ENCODE measurements around the gene SFXN5. TPM values are rescaled to one million over a fixed set of nuclear protein-coding genes. Genes with fewer than 3 reads are reported as not detected.

SFXN5 gene
- total and polyA plus RNA-seq, 2 experiments from 2014 or later, result 10.0 to 16.4 TPM

- no peak overlapping the region for H3K4me2 ChIP-seq (ENCODE audit: unreplicated experiment)
- TF ChIP-seq EZH2phosphoT487 (IDR thresholded peaks at IDR 0.05; ENCODE audit: insufficient read depth, low read depth), result no peak
- TF ChIP-seq EZH2 (IDR thresholded peaks at IDR 0.05; ENCODE audit: insufficient read depth, poor library complexity, severe bottlenecking), result no peak
- no peak overlapping the region for H3K4me3 ChIP-seq
- in situ Hi-C loops (cut with MboI), result no loop called here
- peaks cover 3% of the 10 kb centered on the region; the same call in 1 of the 2 replicates for H3K36me3 ChIP-seq (ENCODE audit: low read depth)
- H3K9me3 ChIP-seq (ENCODE audit: low read depth), result no peaks in the 10 kb centered on the region
- H3K9ac ChIP-seq, result no peak overlapping the region
- no peaks in the 10 kb centered on the region for H3F3A ChIP-seq (ENCODE audit: insufficient read depth)
- WGBS, 2 experiments (ENCODE audit: low coverage in 1 of 2, low lambda C conversion rate in 2 of 2, missing lambda C conversion rate in 2 of 2), result 69 to 70% methylated on average over 12 of the region's 12 CpGs
- DNase-seq, result no peak
- no peaks in the 10 kb centered on the region for H4K20me1 ChIP-seq (ENCODE audit: insufficient read depth)
- H3K27me3 ChIP-seq (replicated peaks; ENCODE audit: insufficient read depth), result no peaks in the 10 kb centered on the region
- no peaks in the 10 kb centered on the region for H3K79me2 ChIP-seq (ENCODE audit: insufficient read depth)
- H3K9me2 ChIP-seq (ENCODE audit: insufficient read depth), result no peaks in the 10 kb centered on the region
- H2AFZ ChIP-seq, result no peak overlapping the region
- no peak overlapping the region for H3K27ac ChIP-seq
- H3K4me1 ChIP-seq (ENCODE audit: insufficient read depth), result no peaks in the 10 kb centered on the region
Observed at GRCh38 chr2:73043929-73044832, 27.3 kb downstream of the SFXN5 start.

- H3K79me2 ChIP-seq (ENCODE audit: insufficient read depth), result no peaks in the 10 kb centered on the region
- H3K27ac ChIP-seq, result no peak overlapping the region
- H3K4me3 ChIP-seq, result no peak overlapping the region
- H3K4me2 ChIP-seq (ENCODE audit: unreplicated experiment), result no peak overlapping the region
- no peak for DNase-seq
- WGBS, 2 experiments (ENCODE audit: low coverage in 1 of 2, low lambda C conversion rate in 2 of 2, missing lambda C conversion rate in 2 of 2), result 86 to 90% methylated on average over 5 of the region's 5 CpGs
- peaks cover 5% of the 10 kb centered on the region; the same call in 1 of the 2 replicates for H3K36me3 ChIP-seq (ENCODE audit: low read depth)
- no peaks in the 10 kb centered on the region for H3K4me1 ChIP-seq (ENCODE audit: insufficient read depth)
- no peak for TF ChIP-seq EZH2phosphoT487 (IDR thresholded peaks at IDR 0.05; ENCODE audit: insufficient read depth, low read depth)
- no peak for TF ChIP-seq EZH2 (IDR thresholded peaks at IDR 0.05; ENCODE audit: insufficient read depth, poor library complexity, severe bottlenecking)
- in situ Hi-C loops (cut with MboI), result no loop called here
- H3K9me3 ChIP-seq (ENCODE audit: low read depth), result no peaks in the 10 kb centered on the region
- H3K9ac ChIP-seq, result no peak overlapping the region
- H2AFZ ChIP-seq, result no peak overlapping the region
- no peaks in the 10 kb centered on the region for H3K27me3 ChIP-seq (replicated peaks; ENCODE audit: insufficient read depth)
- H3F3A ChIP-seq (ENCODE audit: insufficient read depth), result no peaks in the 10 kb centered on the region
- no peaks in the 10 kb centered on the region for H3K9me2 ChIP-seq (ENCODE audit: insufficient read depth)
- no peaks in the 10 kb centered on the region for H4K20me1 ChIP-seq (ENCODE audit: insufficient read depth)
Observed at GRCh38 chr2:73043276-73043675, 28.2 kb downstream of the SFXN5 start.

- H3K9me3 ChIP-seq (ENCODE audit: low read depth), result no peaks in the 10 kb centered on the region
- no peaks in the 10 kb centered on the region for H4K20me1 ChIP-seq (ENCODE audit: insufficient read depth)
- H2AFZ ChIP-seq, result no peak overlapping the region
- TF ChIP-seq EZH2phosphoT487 (IDR thresholded peaks at IDR 0.05; ENCODE audit: insufficient read depth, low read depth) (no peak), EZH2 (IDR thresholded peaks at IDR 0.05; ENCODE audit: insufficient read depth, poor library complexity, severe bottlenecking) (no peak)
- no peak overlapping the region for H3K4me2 ChIP-seq (ENCODE audit: unreplicated experiment)
- no peak overlapping the region for H3K4me3 ChIP-seq
- H3K9ac ChIP-seq, result no peak overlapping the region
- WGBS, 2 experiments (ENCODE audit: low coverage in 1 of 2, low lambda C conversion rate in 2 of 2, missing lambda C conversion rate in 2 of 2), result 93 to 95% methylated on average over 6 of the region's 6 CpGs
- H3K27ac ChIP-seq, result no peak overlapping the region
- no peaks in the 10 kb centered on the region for H3K4me1 ChIP-seq (ENCODE audit: insufficient read depth)
- H3K79me2 ChIP-seq (ENCODE audit: insufficient read depth), result no peaks in the 10 kb centered on the region
- H3K27me3 ChIP-seq (replicated peaks; ENCODE audit: insufficient read depth), result no peaks in the 10 kb centered on the region
- H3K36me3 ChIP-seq (ENCODE audit: low read depth), result peaks cover 5% of the 10 kb centered on the region; the same call in 1 of the 2 replicates
- H3K9me2 ChIP-seq (ENCODE audit: insufficient read depth), result no peaks in the 10 kb centered on the region
- H3F3A ChIP-seq (ENCODE audit: insufficient read depth), result no peaks in the 10 kb centered on the region
- no peak for DNase-seq
- in situ Hi-C loops (cut with MboI), result no loop called here
Observed at GRCh38 chr2:73037947-73038585, 33.4 kb downstream of the SFXN5 start.

GRCh38 chr2:73036766-73037165 lies 34.7 kb downstream of the SFXN5 start:
- in situ Hi-C loops (cut with MboI), result no loop called here
- no peak for DNase-seq
- no peak overlapping the region for H2AFZ ChIP-seq
- H3K9me3 ChIP-seq (ENCODE audit: low read depth), result no peaks in the 10 kb centered on the region
- H3K9me2 ChIP-seq (ENCODE audit: insufficient read depth), result no peaks in the 10 kb centered on the region
- H3K36me3 ChIP-seq (ENCODE audit: low read depth), result peaks cover 5% of the 10 kb centered on the region; the same call in 1 of the 2 replicates
- no peak overlapping the region for H3K4me3 ChIP-seq
- WGBS, 2 experiments (ENCODE audit: low coverage in 1 of 2, low lambda C conversion rate in 2 of 2, missing lambda C conversion rate in 2 of 2), result 90 to 95% methylated on average over 11 of the region's 11 CpGs
- H3F3A ChIP-seq (ENCODE audit: insufficient read depth), result no peaks in the 10 kb centered on the region
- no peak overlapping the region for H3K9ac ChIP-seq
- TF ChIP-seq EZH2 (IDR thresholded peaks at IDR 0.05; ENCODE audit: insufficient read depth, poor library complexity, severe bottlenecking) (no peak), EZH2phosphoT487 (IDR thresholded peaks at IDR 0.05; ENCODE audit: insufficient read depth, low read depth) (no peak)
- H3K27ac ChIP-seq, result no peak overlapping the region
- no peaks in the 10 kb centered on the region for H3K79me2 ChIP-seq (ENCODE audit: insufficient read depth)
- no peaks in the 10 kb centered on the region for H3K27me3 ChIP-seq (replicated peaks; ENCODE audit: insufficient read depth)
- H3K4me2 ChIP-seq (ENCODE audit: unreplicated experiment), result no peak overlapping the region
- no peaks in the 10 kb centered on the region for H3K4me1 ChIP-seq (ENCODE audit: insufficient read depth)
- H4K20me1 ChIP-seq (ENCODE audit: insufficient read depth), result no peaks in the 10 kb centered on the region
